Ovary (tissue), 9 donors: ENCODE measurements around the gene AFAP1L2. TPM values are rescaled to one million over a fixed set of nuclear protein-coding genes. Genes with fewer than 3 reads are reported as not detected.

Experiments used
- DNase-seq, 5 donors: peaks; one replicate each; pipeline ENCODE4 v3.0.0-alpha.2; 2019 to 2020
- H3K27ac ChIP-seq, 2 donors: fragments of 200-600 bp; one replicate each; pipeline versions ENCODE4 v1.5.1 to v1.8.0; 2019 to 2022
- H3K27me3 ChIP-seq: fragments of 200-600 bp; one replicate; pipeline ENCODE4 v1.8.0; 2022
- H3K36me3 ChIP-seq: fragments of 200-600 bp; sonication (generic); one replicate; pipeline ENCODE4 v1.5.1; 2019
- H3K4me1 ChIP-seq: one replicate; pipeline ENCODE4 v1.8.1; 2013; ENCODE audit warnings: mild to moderate bottlenecking, moderate library complexity; ENCODE audit not compliant: insufficient read depth
- H3K4me3 ChIP-seq: fragments of 200-600 bp; sonication (generic); one replicate; pipeline ENCODE4 v1.5.1; 2017
- H3K9me3 ChIP-seq, 2 donors: fragments of 200-600 bp in 1 of 2; sonication (generic) in 1 of 2; one replicate each; pipeline versions ENCODE4 v1.5.1 to v1.8.1; 2013 to 2019; ENCODE audit warnings: mild to moderate bottlenecking in 1 of 2, moderate library complexity in 1 of 2
- CTCF ChIP-seq, 3 donors: fragments of 450-650 bp in 2 of 3; fragments of 200-600 bp in 1 of 3; IDR thresholded peaks; one replicate each; pipeline versions ENCODE4 v1.5.1 to v1.8.0; 2016 to 2022; ENCODE audit warnings: antibody characterized with exemption in 3 of 3, mild to moderate bottlenecking in 1 of 3
- EP300 ChIP-seq: sonication (generic); formaldehyde crosslinking; IDR thresholded peaks from one replicate; pipeline ENCODE4 v1.6.1; 2017; ENCODE audit warnings: antibody characterized with exemption
- POLR2A ChIP-seq: fragments of 450-650 bp; IDR thresholded peaks from one replicate; pipeline ENCODE4 v1.6.1; 2017; ENCODE audit warnings: antibody characterized with exemption, mild to moderate bottlenecking, moderate library complexity
- WGBS, 3 donors: extraction: QIAGEN DNeasy Blood & Tissue Kit in 1 of 3; methylation state at CpG; one replicate each; pipeline versions ENCODE4 v1.1.5 to v1.1.7; 2013 to 2017; 5-methylcytosine and 5-hydroxymethylcytosine counted together
- intact Hi-C, 4 donors: fragments of 100-400 bp; cut with DNase I; formaldehyde crosslinking; loops; one replicate each; pipeline versions ENCODE4 v1.11.0 to v1.15.1; 2022 to 2023
- polyA plus RNA-seq, 2 donors: library from polyadenylated mRNA; stranded (reverse); fragments of 200-250 nt in 1 of 2; fragments of 350-450 nt in 1 of 2; fragmentation: Illumina TruSeq in 1 of 2; extraction: RNeasy Lipid Tissue Mini Kit (QIAGEN cat#74804) in 1 of 2; gene quantifications; one replicate each; pipeline ENCODE4 v1.2.3, GENCODE V29; 2013 to 2014
- small RNA-seq: library from RNA; depleted of rRNA; stranded (forward); fragments of <200 nt; gene quantifications from one replicate; pipeline ENCODE3, GENCODE V24; 2016
- total RNA-seq, 7 donors: library from RNA; depleted of rRNA in 2 of 7; stranded (reverse); fragments of >200 nt in 2 of 7; fragmentation: NEBNext Ultra II Directional in 3 of 7; extraction: Animal tissue kit (Norgen Biotek cat#: 25700) in 3 of 7; gene quantifications; one replicate each; pipeline versions ENCODE4 v1.1.0 to v1.2.4, GENCODE V29; 2016 to 2023
- donor health status: DM: no; HTN: no; CAD: no; lungs with moderate emphysema.
- donor health status: DM: no; HTN: no; CAD: no.
- donor health status: Bipolar disorder and iron deficiency.
- donor health status: DM: yes; HTN: yes; CAD: no.
- donor health status: DM: no; HTN: no; CAD: no.
- donor health status: DM: yes; HTN: yes; CAD: no.

The AFAP1L2 gene
- total and polyA plus RNA-seq, 9 donors: 9.8 to 53.7 (median 23.3) TPM

DNA sequence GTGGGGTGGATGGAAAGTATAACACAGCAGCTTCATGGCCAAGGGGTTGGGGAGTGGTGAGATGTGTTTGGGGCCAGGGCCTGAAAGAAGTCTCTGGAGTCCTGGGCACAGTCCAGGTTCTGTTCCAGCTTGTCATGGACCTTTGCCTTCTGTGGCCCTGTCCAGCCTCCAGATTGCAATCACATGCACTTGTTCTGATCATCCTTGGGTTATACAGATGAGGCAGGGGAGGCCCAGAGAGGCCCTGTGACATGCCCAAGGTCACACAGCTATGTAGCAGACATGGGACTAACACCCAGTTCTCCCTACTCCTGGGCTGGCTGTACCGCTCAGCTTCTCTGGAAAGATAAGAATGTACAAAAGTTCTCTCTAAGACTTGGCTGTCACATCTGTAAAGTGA is 153.6 kb downstream of the AFAP1L2 start:
- intact Hi-C loops: no loop called here
- H3K27ac ChIP-seq: no peak overlapping the region
- 71 to 86% (median 85%) methylated on average over 1 of the region's 1 CpG for WGBS, 3 donors

GRCh38 chr10:114250236-114250635 is 154.1 kb downstream of the AFAP1L2 start:
- no peaks in the 10 kb centered on the region for H3K4me1 ChIP-seq
- no peaks in the 10 kb centered on the region for H3K9me3 ChIP-seq
- WGBS, 3 donors: 85 to 91% (median 85%) methylated on average over 6 of the region's 6 CpGs
- no peaks in the 10 kb centered on the region for H3K27me3 ChIP-seq
- intact Hi-C loops: no loop called here
- no peak for DNase-seq
- no peak overlapping the region for H3K27ac ChIP-seq
- no peaks in the 10 kb centered on the region for H3K36me3 ChIP-seq
- no peak overlapping the region for H3K4me3 ChIP-seq
- no peak for TF ChIP-seq CTCF (IDR thresholded peaks at IDR 0.05)

More for the DNA sequence above, 153.6 kb downstream of the AFAP1L2 start:
- TF ChIP-seq CTCF (IDR thresholded peaks at IDR 0.05) (no peak), POLR2A (no peak), EP300 (no peak)
- no peaks in the 10 kb centered on the region for H3K4me1 ChIP-seq
- H3K27me3 ChIP-seq: no peaks in the 10 kb centered on the region
- H3K4me3 ChIP-seq: no peak overlapping the region
- no peaks in the 10 kb centered on the region for H3K36me3 ChIP-seq
- no peaks in the 10 kb centered on the region for H3K9me3 ChIP-seq
- DNase-seq: no peak

GRCh38 chr10:114246679-114247305 is 157.5 kb downstream of the AFAP1L2 start:
- WGBS, 3 donors: 66 to 77% (median 67%) methylated on average over 7 of the region's 7 CpGs
- intact Hi-C loops: no loop called here
- H3K4me1 ChIP-seq: no peaks in the 10 kb centered on the region
- H3K9me3 ChIP-seq: no peaks in the 10 kb centered on the region
- H3K4me3 ChIP-seq: no peak overlapping the region
- H3K27me3 ChIP-seq: no peaks in the 10 kb centered on the region
- H3K36me3 ChIP-seq: no peaks in the 10 kb centered on the region
- H3K27ac ChIP-seq: no peak overlapping the region
- TF ChIP-seq EP300: no peak
- TF ChIP-seq CTCF (IDR thresholded peaks at IDR 0.05): no peak
- no peak for TF ChIP-seq POLR2A
- no peak for DNase-seq

DNA sequence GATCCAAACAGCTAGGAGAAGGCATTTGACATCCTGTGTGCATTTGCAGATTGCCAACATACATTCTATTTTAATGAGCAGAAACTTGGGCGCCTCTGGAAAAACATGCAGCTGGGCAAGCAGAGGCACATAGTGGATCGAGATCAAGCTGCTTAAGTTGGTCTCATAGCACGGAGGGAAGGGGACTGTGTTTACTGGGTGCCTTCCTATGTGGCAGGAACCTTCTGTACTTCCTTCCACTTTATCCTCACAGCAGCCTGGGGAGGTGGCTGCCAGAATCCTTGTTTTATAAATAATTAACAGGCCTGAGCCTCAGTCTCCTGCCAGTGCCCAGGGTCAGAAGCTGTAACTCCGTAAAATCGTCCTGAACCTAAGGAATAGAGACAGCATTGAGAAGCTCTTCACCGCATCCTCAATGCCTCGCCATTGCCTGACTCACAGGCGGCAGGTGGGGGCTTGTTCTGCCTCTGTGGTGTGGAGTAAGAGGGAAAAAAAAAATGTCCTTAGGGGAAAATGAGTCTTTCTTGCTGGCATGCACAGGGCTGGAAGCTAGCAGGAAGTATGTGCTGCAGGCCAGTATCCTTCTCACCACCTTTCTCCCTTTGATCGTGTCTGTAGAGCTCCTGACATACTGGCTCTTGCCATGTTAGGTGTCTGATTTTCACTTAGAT is 159.0 kb downstream of the AFAP1L2 start:
- H3K4me1 ChIP-seq: no peaks in the 10 kb centered on the region
- no peak for DNase-seq
- H3K27ac ChIP-seq: no peak overlapping the region
- no peaks in the 10 kb centered on the region for H3K27me3 ChIP-seq
- TF ChIP-seq EP300 (no peak), POLR2A (no peak), CTCF (IDR thresholded peaks at IDR 0.05) (no peak)
- no peaks in the 10 kb centered on the region for H3K36me3 ChIP-seq
- no peak overlapping the region for H3K4me3 ChIP-seq
- H3K9me3 ChIP-seq: no peaks in the 10 kb centered on the region
- 70 to 80% (median 79%) methylated on average over 9 of the region's 9 CpGs for WGBS, 3 donors
- intact Hi-C loops: no loop called here

Small RNAs within 50 kb of the gene (small RNA-seq; reads per million reads assigned to genes)
- not detected for gene RN7SL384P

Other genes starting within 250 kb of the AFAP1L2 start
- gene CCDC186, start 230.3 kb downstream of the AFAP1L2 start, total RNA-seq: 10 to 100 TPM; 15.7 to 31.2 (median 18.6) TPM
- gene CCDC186, start 230.3 kb downstream of the AFAP1L2 start, polyA plus RNA-seq: 10 to 100 TPM in 1 of 2 donors, 1 to 10 TPM in 1; 4.4 to 10.1 TPM
- gene TDRD1, start 225.1 kb downstream of the AFAP1L2 start, total RNA-seq: 1 to 10 TPM in 2 of 7 donors, under 1 TPM in 5; 0.36 to 1.4 (median 0.70) TPM
- under 1 TPM; 0.17 to 0.48 TPM for gene TDRD1, start 225.1 kb downstream of the AFAP1L2 start, polyA plus RNA-seq
- 10 to 100 TPM in 1 of 7 donors, 1 to 10 TPM in 2, under 1 TPM in 3, not detected in 1; 0.18 to 11.1 (median 1.0) TPM for gene VWA2, start 165.2 kb downstream of the AFAP1L2 start, total RNA-seq
- under 1 TPM in 1 of 2 donors, not detected in 1; 0.04 TPM for gene VWA2, start 165.2 kb downstream of the AFAP1L2 start, polyA plus RNA-seq